Psoas muscle (tissue), 8 donors: ENCODE measurements around the gene NOS1. TPM values are rescaled to one million over a fixed set of nuclear protein-coding genes. Genes with fewer than 3 reads are reported as not detected.
A peak's percentile ranks its signal among the peaks of the same experiment; 100 is the strongest.
"Not testable (repeated sequence)": the region's sequence is repeated elsewhere in the genome, so short reads cannot be mapped to it uniquely, and the experiment has no call there.

Experiments
- ATAC-seq, 4 donors: fragments of 200-7000 bp; cut with Tn5 transposase; one replicate each; pipeline ENCODE4 v1.9.1; 2020; ENCODE audit warnings: moderate library complexity in 3 of 4, mild to moderate bottlenecking in 2 of 4
- DNase-seq, 2 donors: peaks; one replicate each; pipeline ENCODE4 v3.0.0-alpha.2; 2020
- H3K27ac ChIP-seq: fragments of 200-600 bp; one replicate; pipeline ENCODE4 v1.8.0; 2022
- H3K27me3 ChIP-seq, 3 donors: fragments of 200-600 bp in 1 of 3; one replicate each; pipeline versions ENCODE4 v1.6.1 to v1.8.0; 2013 to 2022; ENCODE audit warnings: low read length in 2 of 3, mild to moderate bottlenecking in 2 of 3, moderate library complexity in 1 of 3; ENCODE audit not compliant: insufficient read depth in 3 of 3
- H3K36me3 ChIP-seq, 2 donors: fragments of 200-600 bp in 1 of 2; one replicate each; pipeline versions ENCODE4 v1.6.1 to v1.8.0; 2013 to 2022; ENCODE audit warnings: low read depth in 1 of 2, mild to moderate bottlenecking in 1 of 2, moderate library complexity in 1 of 2; ENCODE audit not compliant: insufficient read depth in 1 of 2
- H3K4me1 ChIP-seq: fragments of 200-600 bp; one replicate; pipeline ENCODE4 v1.8.0; 2022
- H3K4me3 ChIP-seq: fragments of 200-600 bp; one replicate; pipeline ENCODE4 v1.8.0; 2022; ENCODE audit warnings: mild to moderate bottlenecking
- H3K9me3 ChIP-seq: fragments of 200-600 bp; one replicate; pipeline ENCODE4 v1.8.0; 2022
- WGBS, 3 donors: extraction: QIAGEN DNeasy Blood & Tissue Kit; methylation state at CpG; one replicate each; pipeline versions ENCODE4 v1.1.6 to v1.1.7; 2013; 5-methylcytosine and 5-hydroxymethylcytosine counted together
- intact Hi-C, 2 donors: fragments of 100-400 bp; cut with DNase I; formaldehyde crosslinking; loops; one replicate each; pipeline versions ENCODE4 v1.11.0 to v1.14.2; 2022
- polyA plus RNA-seq, 3 donors: library from polyadenylated mRNA; stranded (reverse); fragments of 200-250 nt; gene quantifications; one replicate each; pipeline ENCODE4 v1.2.3, GENCODE V29; 2013
- total RNA-seq, 4 donors: library from RNA; stranded (reverse); fragmentation: NEBNext Ultra II Directional in 2 of 4; extraction: Animal tissue kit (Norgen Biotek cat#: 25700) in 2 of 4; gene quantifications; one replicate each; pipeline versions ENCODE4 v1.2.1 to v1.2.4, GENCODE V29; 2021 to 2023
- TF ChIP-seq, protein P1 (sequence below): fragments of 200-600 bp; IDR thresholded peaks from one replicate; pipeline ENCODE4 v1.8.0; 2022; ENCODE audit warnings: antibody characterized with exemption
- donor health status: healthy with polysubstance abuse.
- donor health status: DM: no; HTN: no; CAD: no; lungs with moderate emphysema.
- donor health status: Bipolar disorder and iron deficiency.
- donor health status: healthy.
- donor health status: DM: yes; HTN: yes; CAD: no.
- donor health status: DM: no; HTN: no; CAD: no.
- donor health status: DM: no; HTN: no; CAD: no.
- donor health status: DM: yes; HTN: yes; CAD: no.

Gene NOS1
- total and polyA plus RNA-seq, 7 donors: 2.7 to 62.2 (median 12.1) TPM

- no peaks in the 10 kb centered on the region for H3K27me3 ChIP-seq
- peaks cover 19% of the 10 kb centered on the region for H3K4me1 ChIP-seq
- intact Hi-C loops: no loop called here
- TF ChIP-seq, protein P1, sequence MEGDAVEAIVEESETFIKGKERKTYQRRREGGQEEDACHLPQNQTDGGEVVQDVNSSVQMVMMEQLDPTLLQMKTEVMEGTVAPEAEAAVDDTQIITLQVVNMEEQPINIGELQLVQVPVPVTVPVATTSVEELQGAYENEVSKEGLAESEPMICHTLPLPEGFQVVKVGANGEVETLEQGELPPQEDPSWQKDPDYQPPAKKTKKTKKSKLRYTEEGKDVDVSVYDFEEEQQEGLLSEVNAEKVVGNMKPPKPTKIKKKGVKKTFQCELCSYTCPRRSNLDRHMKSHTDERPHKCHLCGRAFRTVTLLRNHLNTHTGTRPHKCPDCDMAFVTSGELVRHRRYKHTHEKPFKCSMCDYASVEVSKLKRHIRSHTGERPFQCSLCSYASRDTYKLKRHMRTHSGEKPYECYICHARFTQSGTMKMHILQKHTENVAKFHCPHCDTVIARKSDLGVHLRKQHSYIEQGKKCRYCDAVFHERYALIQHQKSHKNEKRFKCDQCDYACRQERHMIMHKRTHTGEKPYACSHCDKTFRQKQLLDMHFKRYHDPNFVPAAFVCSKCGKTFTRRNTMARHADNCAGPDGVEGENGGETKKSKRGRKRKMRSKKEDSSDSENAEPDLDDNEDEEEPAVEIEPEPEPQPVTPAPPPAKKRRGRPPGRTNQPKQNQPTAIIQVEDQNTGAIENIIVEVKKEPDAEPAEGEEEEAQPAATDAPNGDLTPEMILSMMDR: no peak
- DNase-seq (no peak), ATAC-seq (peak in 3 of 4 donors; percentile 56 to 69 (median 63))
- WGBS, 3 donors: 40% methylated on average over 4 of the region's 4 CpGs
- peaks cover 4% of the 10 kb centered on the region for H3K9me3 ChIP-seq
- no peaks in the 10 kb centered on the region for H3K36me3 ChIP-seq
- no peak overlapping the region for H3K4me3 ChIP-seq
- H3K27ac ChIP-seq: no peak overlapping the region
Observed at GRCh38 chr12:117404203-117404853, 42.9 kb upstream of the NOS1 start.

DNA sequence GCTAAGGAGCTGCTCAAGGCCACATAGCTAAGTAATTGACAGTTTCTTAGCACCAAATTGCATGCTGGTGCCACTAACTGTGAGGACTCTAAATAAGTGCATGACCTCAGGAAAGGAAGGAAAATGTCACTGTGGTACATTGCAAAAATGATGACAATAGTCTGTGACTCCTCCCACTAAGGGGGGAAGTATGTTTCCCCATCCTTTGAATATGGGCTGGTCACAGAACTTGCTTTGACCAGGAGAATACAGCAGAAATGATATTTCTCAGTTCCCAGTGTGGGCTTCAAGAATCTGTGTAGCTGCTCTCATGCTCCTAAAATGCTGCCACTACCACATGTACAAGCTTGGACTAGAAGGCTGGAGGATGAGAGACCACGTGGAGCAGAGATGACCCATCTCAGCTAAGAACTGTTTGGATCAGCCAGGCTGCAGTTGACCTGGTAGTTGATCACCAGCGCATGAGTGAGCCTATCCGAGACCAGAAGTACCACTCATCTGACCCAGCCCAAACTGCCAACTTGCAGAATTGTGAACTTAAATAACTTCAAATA lies 42.2 kb upstream of the NOS1 start:
- no peak overlapping the region for H3K27ac ChIP-seq
- ATAC-seq (no peak), DNase-seq (no peak)
- H3K4me1 ChIP-seq: peaks cover 16% of the 10 kb centered on the region
- H3K9me3 ChIP-seq: peaks cover 4% of the 10 kb centered on the region
- intact Hi-C loops: no loop called here
- TF ChIP-seq, protein P1: no peak
- WGBS, 3 donors: 90 to 95% (median 92%) methylated on average over 3 of the region's 3 CpGs
- H3K27me3 ChIP-seq: no peaks in the 10 kb centered on the region
- no peaks in the 10 kb centered on the region for H3K36me3 ChIP-seq
- no peak overlapping the region for H3K4me3 ChIP-seq

GRCh38 chr12:117402363-117402762 lies 40.9 kb upstream of the NOS1 start:
- 72 to 76% (median 75%) methylated on average over 4 of the region's 4 CpGs for WGBS, 3 donors
- peaks cover 4% of the 10 kb centered on the region for H3K9me3 ChIP-seq
- ATAC-seq (no peak), DNase-seq (no peak)
- peaks cover 10% of the 10 kb centered on the region for H3K4me1 ChIP-seq
- TF ChIP-seq, protein P1: no peak
- H3K4me3 ChIP-seq: no peak overlapping the region
- intact Hi-C loops: no loop called here
- H3K36me3 ChIP-seq: no peaks in the 10 kb centered on the region
- H3K27ac ChIP-seq: no peak overlapping the region
- H3K27me3 ChIP-seq: no peaks in the 10 kb centered on the region

DNA sequence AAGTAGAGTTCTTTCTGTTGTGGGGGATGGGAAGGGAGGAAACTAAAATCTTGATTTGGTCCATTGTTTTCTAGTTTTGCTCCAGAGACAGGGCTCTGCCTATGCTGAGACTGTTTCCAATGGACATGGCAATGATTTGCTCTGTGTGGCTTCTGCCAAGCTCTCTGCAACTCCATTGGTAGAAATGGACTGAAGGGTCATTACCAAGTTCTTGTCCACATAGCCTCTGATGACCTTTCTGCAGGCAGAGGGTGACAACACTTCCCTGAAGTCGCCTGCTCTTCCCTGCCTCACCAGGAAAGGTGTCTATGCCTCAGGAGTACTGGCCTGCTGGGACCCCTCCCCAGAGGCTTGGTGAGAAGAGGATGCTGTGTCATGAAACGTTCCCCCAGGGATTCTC lies 39.5 kb upstream of the NOS1 start:
- Histone ChIP-seq H3K27me3 (no peaks in the 10 kb centered on the region), H3K36me3 (no peaks in the 10 kb centered on the region), H3K4me3 (no peak overlapping the region), H3K4me1 (peaks cover 10% of the 10 kb centered on the region), H3K27ac (no peak overlapping the region), H3K9me3 (peaks cover 4% of the 10 kb centered on the region)
- 24 to 33% (median 27%) methylated on average over 2 of the region's 2 CpGs for WGBS, 3 donors
- TF ChIP-seq, protein P1: no peak
- ATAC-seq (peak in 2 of 4 donors; percentile 55 to 61), DNase-seq (no peak)
- intact Hi-C loops: no loop called here

GRCh38 chr12:117398482-117398881 lies 37.1 kb upstream of the NOS1 start:
- H3K27me3 ChIP-seq, H3K4me1 ChIP-seq, intact Hi-C loops, H3K27ac ChIP-seq, H3K4me3 ChIP-seq, DNase-seq, H3K9me3 ChIP-seq, H3K36me3 ChIP-seq, ATAC-seq: not testable (repeated sequence)
